NCI-H226 (cell line): ENCODE measurements around the gene KMT2B.

ENCODE experiments used
- DNase-seq: peaks from one replicate; pipeline ENCODE4 v3.0.0-alpha.2; 2015

KMT2B gene

GRCh38 chr19:35783469-35784434 is 65.9 kb downstream of the KMT2B start:
- no peak for DNase-seq

GRCh38 chr19:35784503-35785338 is 66.9 kb downstream of the KMT2B start:
- DNase-seq = no peak

- no peak for DNase-seq
Measured at GRCh38 chr19:35785339-35785627, 67.5 kb downstream of the KMT2B start.

GRCh38 chr19:35786299-35787160 is 68.7 kb downstream of the KMT2B start:
- no peak for DNase-seq

- DNase-seq = no peak
Measured at GRCh38 chr19:35787227-35787799, 69.5 kb downstream of the KMT2B start.
